HepG2 (cell line): ENCODE data around the gene C9orf50. TPM values are rescaled to one million over a fixed set of nuclear protein-coding genes. Genes with fewer than 3 reads are reported as not detected.

Source experiments
- ATAC-seq: fragments of 200-7000 bp; cut with Tn5 transposase; 3 replicates; pipeline ENCODE4 v1.9.1; 2020; ENCODE audit warnings: mild to moderate bottlenecking, moderate library complexity
- BruUV-seq: library from RNA; stranded (reverse); fragments of 400-500 nt; replicated peaks from 2 replicates; lab custom pipeline; 2021; lab: Mats Ljungman, UMichigan
- CTCF ChIA-PET: fragments of 300-600 bp; formaldehyde crosslinking; extraction: SDS; loops from one replicate; lab custom pipeline; 2021; ENCODE audit warnings: low total read pairs, inconsistent platforms, low intra/inter-chr PET ratio; lab: Yijun Ruan, JAX
- POLR2A ChIA-PET: fragments of 350-600 bp; sonication (Branson Sonifier 250); formaldehyde crosslinking; loops from one replicate; lab custom pipeline; 2020; ENCODE audit warnings: antibody characterized with exemption, inconsistent platforms; lab: Yijun Ruan, JAX
- DNase-seq: peaks from one replicate; pipeline ENCODE4 v3.0.0-alpha.2; 2015; ENCODE audit warnings: low spot score
- FAIRE-seq: peaks from 3 replicates; lab custom pipeline; 2011; peaks lifted over from hg19 to GRCh38; lab: Jason Lieb, UNC
- H2AFZ ChIP-seq: one replicate; pipeline ENCODE4 v1.6.1; 2011; ENCODE audit warnings: low read length, inconsistent platforms
- H3K27ac ChIP-seq: fragments of 300-600 bp; 3 replicates; pipeline ENCODE4 v1.8.0; 2011; ENCODE audit warnings: mixed run types, mild to moderate bottlenecking, mixed read lengths, low read length, inconsistent platforms; ENCODE audit not compliant: insufficient read depth; ENCODE audit errors: extremely low read length
- H3K27me3 ChIP-seq, 2 experiments: fragments of 200-600 bp in 1 of 2; 2 replicates in 1 of 2; 3 replicates in 1 of 2; pipeline versions ENCODE4 v1.6.0 to v1.8.0; 2011; ENCODE audit warnings: low read length in 2 of 2, mild to moderate bottlenecking in 2 of 2, moderate library complexity in 2 of 2, inconsistent platforms in 1 of 2; ENCODE audit not compliant: insufficient read depth in 2 of 2, control insufficient read depth in 1 of 2
- H3K36me3 ChIP-seq, 2 experiments: fragments of 200-600 bp in 1 of 2; replicated peaks in 1 of 2; 2 replicates in 1 of 2; 3 replicates in 1 of 2; pipeline versions ENCODE4 v1.5.1 to v1.8.0; 2011; ENCODE audit warnings: low read length in 2 of 2, inconsistent platforms in 1 of 2; ENCODE audit not compliant: insufficient read depth in 2 of 2, control insufficient read depth in 1 of 2
- H3K4me1 ChIP-seq: 2 replicates; pipeline ENCODE4 v1.5.1; 2012; ENCODE audit warnings: low read length, inconsistent platforms; ENCODE audit not compliant: insufficient read depth
- H3K4me2 ChIP-seq: 2 replicates; pipeline ENCODE4 v1.6.0; 2011; ENCODE audit warnings: low read depth, low read length, inconsistent platforms
- H3K4me3 ChIP-seq, 3 experiments: fragments of 200-600 bp in 1 of 3; sonication (generic), shearing (Covaris generic) in 1 of 3; replicated peaks in 1 of 3; 2 replicates each; pipeline ENCODE4 v1.5.1; 2011 to 2016; ENCODE audit warnings: low read length in 3 of 3, inconsistent platforms in 2 of 3, low read depth in 2 of 3, mild to moderate bottlenecking in 2 of 3, control low read depth in 1 of 3, mixed read lengths in 1 of 3; ENCODE audit not compliant: insufficient read depth in 1 of 3
- H3K79me2 ChIP-seq: one replicate; pipeline ENCODE4 v1.6.1; 2011; ENCODE audit warnings: low read length, inconsistent platforms; ENCODE audit not compliant: insufficient read depth
- H3K9ac ChIP-seq: 2 replicates; pipeline ENCODE4 v1.6.0; 2011; ENCODE audit warnings: mild to moderate bottlenecking, low read depth, low read length, inconsistent platforms; ENCODE audit not compliant: insufficient read depth
- H3K9me3 ChIP-seq: 2 replicates; pipeline ENCODE4 v1.5.1; 2012; ENCODE audit warnings: mild to moderate bottlenecking, low read length
- H4K20me1 ChIP-seq: 2 replicates; pipeline ENCODE4 v1.6.0; 2011; ENCODE audit warnings: inconsistent platforms, mild to moderate bottlenecking, low read length, moderate library complexity; ENCODE audit not compliant: insufficient read depth
- HCFC1 ChIP-seq: fragments of 150-350 bp; IDR thresholded peaks from 2 replicates; pipeline ENCODE4 v1.6.1; 2014; ENCODE audit warnings: low read depth, low read length
- MBD4 ChIP-seq: IDR thresholded peaks from 2 replicates; pipeline ENCODE4 v1.6.1; 2012; ENCODE audit warnings: low read length, inconsistent platforms, borderline replicate concordance
- MED13 ChIP-seq: sonication (generic); formaldehyde crosslinking; IDR thresholded peaks from 2 replicates; pipeline ENCODE4 v1.5.0; 2020; ENCODE audit warnings: missing genetic modification reagents
- MIER3 ChIP-seq: IDR thresholded peaks from 2 replicates; pipeline ENCODE4 v1.6.1; 2016; ENCODE audit warnings: missing compliant biosample characterization, borderline replicate concordance
- NFATC3 ChIP-seq: sonication (generic); formaldehyde crosslinking; IDR thresholded peaks from 2 replicates; pipeline ENCODE4 v1.5.1; 2020; ENCODE audit warnings: mild to moderate bottlenecking, missing genetic modification reagents
- SP4 ChIP-seq: sonication (generic); formaldehyde crosslinking; IDR thresholded peaks from 2 replicates; pipeline ENCODE4 v1.8.1; 2023; ENCODE audit warnings: mild to moderate bottlenecking, missing genetic modification reagents
- STAT6 ChIP-seq: sonication (generic); formaldehyde crosslinking; IDR thresholded peaks from 2 replicates; pipeline ENCODE4 v1.4.0; 2020; ENCODE audit warnings: missing genetic modification reagents, mild to moderate bottlenecking, borderline replicate concordance
- TARDBP ChIP-seq: sonication (generic); formaldehyde crosslinking; IDR thresholded peaks from 2 replicates; pipeline ENCODE4 v1.8.0; 2022; ENCODE audit warnings: mild to moderate bottlenecking, missing genetic modification reagents
- TGIF2 ChIP-seq: IDR thresholded peaks from 2 replicates; pipeline ENCODE4 v1.6.1; 2016; ENCODE audit warnings: control low read depth, missing compliant biosample characterization
- ZNF557 ChIP-seq: sonication (generic); formaldehyde crosslinking; IDR thresholded peaks from 2 replicates; pipeline ENCODE4 v1.4.0; 2020; ENCODE audit warnings: missing genetic modification reagents
- ZNF570 ChIP-seq: sonication (generic); formaldehyde crosslinking; IDR thresholded peaks from 2 replicates; pipeline ENCODE4 v1.4.0; 2020; ENCODE audit warnings: mild to moderate bottlenecking, missing genetic modification reagents, borderline replicate concordance
- ZNF589 ChIP-seq: sonication (generic); formaldehyde crosslinking; conservative IDR thresholded peaks from 2 replicates; pipeline ENCODE4 v1.8.0; 2022; ENCODE audit warnings: mild to moderate bottlenecking, moderate library complexity, missing genetic modification reagents
- ZNF670 ChIP-seq: sonication (generic); formaldehyde crosslinking; IDR thresholded peaks from 2 replicates; pipeline ENCODE4 v1.8.0; 2022; ENCODE audit warnings: mild to moderate bottlenecking, missing genetic modification reagents, borderline replicate concordance
- WGBS: methylation state at CpG from one replicate; pipeline ENCODE4 v1.1.6; 2017; ENCODE audit warnings: low lambda C conversion rate; 5-methylcytosine and 5-hydroxymethylcytosine counted together
- in situ Hi-C: cut with HindIII; loops from 2 replicates; pipeline ENCODE4 v1.10.0; 2017; ENCODE audit warnings: low pct_unique_long_range_greater_than_20kb; ENCODE audit not compliant: extremely low pct_ligation_motif_present
- intact Hi-C: fragments of 100-400 bp; cut with micrococcal nuclease; formaldehyde crosslinking; loops from one replicate; pipeline ENCODE4 v1.10.0; 2022; ENCODE audit not compliant: unreplicated experiment
- polyA plus RNA-seq, 8 experiments: library from polyadenylated mRNA; depleted of rRNA in 3 of 8; stranded (reverse) in 7 of 8; unstranded in 1 of 8; fragments of >200 nt; fragmentation: Illumina TruSeq in 4 of 8; extraction: Trizol in 4 of 8; gene quantifications; 2 replicates each; pipeline versions ENCODE4 v1.2.1 to v1.2.3, GENCODE V29; 2011 to 2016; ENCODE audit warnings: low read depth in 4 of 8, missing spikeins in 1 of 8, mixed read lengths in 1 of 8; ENCODE audit not compliant: insufficient read depth in 1 of 8
- total RNA-seq, 5 experiments: library from RNA; depleted of rRNA; stranded (reverse); fragments of >200 nt; fragmentation: Illumina TruSeq; extraction: Trizol; gene quantifications; 2 replicates each; pipeline ENCODE4 v1.2.3, GENCODE V29; 2016; ENCODE audit warnings: low read depth in 1 of 5
- TF ChIP-seq, protein P1 (sequence below): sonication (generic); formaldehyde crosslinking; IDR thresholded peaks from 2 replicates; pipeline ENCODE4 v1.4.0; 2020; ENCODE audit warnings: missing genetic modification reagents, borderline replicate concordance

The C9orf50 gene
- total and polyA plus RNA-seq, 2 of the 13 experiments (the other 11 are each of a cell fraction or from before 2014, with no cell fraction given): not detected

GRCh38 chr9:129654554-129655040 is 33.7 kb upstream of the C9orf50 start (continued):
- TF ChIP-seq, protein P1, sequence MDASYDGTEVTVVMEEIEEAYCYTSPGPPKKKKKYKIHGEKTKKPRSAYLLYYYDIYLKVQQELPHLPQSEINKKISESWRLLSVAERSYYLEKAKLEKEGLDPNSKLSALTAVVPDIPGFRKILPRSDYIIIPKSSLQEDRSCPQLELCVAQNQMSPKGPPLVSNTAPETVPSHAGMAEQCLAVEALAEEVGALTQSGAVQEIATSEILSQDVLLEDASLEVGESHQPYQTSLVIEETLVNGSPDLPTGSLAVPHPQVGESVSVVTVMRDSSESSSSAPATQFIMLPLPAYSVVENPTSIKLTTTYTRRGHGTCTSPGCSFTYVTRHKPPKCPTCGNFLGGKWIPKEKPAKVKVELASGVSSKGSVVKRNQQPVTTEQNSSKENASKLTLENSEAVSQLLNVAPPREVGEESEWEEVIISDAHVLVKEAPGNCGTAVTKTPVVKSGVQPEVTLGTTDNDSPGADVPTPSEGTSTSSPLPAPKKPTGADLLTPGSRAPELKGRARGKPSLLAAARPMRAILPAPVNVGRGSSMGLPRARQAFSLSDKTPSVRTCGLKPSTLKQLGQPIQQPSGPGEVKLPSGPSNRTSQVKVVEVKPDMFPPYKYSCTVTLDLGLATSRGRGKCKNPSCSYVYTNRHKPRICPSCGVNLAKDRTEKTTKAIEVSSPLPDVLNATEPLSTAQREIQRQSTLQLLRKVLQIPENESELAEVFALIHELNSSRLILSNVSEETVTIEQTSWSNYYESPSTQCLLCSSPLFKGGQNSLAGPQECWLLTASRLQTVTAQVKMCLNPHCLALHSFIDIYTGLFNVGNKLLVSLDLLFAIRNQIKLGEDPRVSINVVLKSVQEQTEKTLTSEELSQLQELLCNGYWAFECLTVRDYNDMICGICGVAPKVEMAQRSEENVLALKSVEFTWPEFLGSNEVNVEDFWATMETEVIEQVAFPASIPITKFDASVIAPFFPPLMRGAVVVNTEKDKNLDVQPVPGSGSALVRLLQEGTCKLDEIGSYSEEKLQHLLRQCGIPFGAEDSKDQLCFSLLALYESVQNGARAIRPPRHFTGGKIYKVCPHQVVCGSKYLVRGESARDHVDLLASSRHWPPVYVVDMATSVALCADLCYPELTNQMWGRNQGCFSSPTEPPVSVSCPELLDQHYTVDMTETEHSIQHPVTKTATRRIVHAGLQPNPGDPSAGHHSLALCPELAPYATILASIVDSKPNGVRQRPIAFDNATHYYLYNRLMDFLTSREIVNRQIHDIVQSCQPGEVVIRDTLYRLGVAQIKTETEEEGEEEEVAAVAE: no peak
- TF ChIP-seq ZNF570 (CRISPR knock-in tag) (no peak), MED13 (CRISPR knock-in tag) (no peak), MIER3 (CRISPR knock-in tag) (no peak), HCFC1 (no peak)

DNA sequence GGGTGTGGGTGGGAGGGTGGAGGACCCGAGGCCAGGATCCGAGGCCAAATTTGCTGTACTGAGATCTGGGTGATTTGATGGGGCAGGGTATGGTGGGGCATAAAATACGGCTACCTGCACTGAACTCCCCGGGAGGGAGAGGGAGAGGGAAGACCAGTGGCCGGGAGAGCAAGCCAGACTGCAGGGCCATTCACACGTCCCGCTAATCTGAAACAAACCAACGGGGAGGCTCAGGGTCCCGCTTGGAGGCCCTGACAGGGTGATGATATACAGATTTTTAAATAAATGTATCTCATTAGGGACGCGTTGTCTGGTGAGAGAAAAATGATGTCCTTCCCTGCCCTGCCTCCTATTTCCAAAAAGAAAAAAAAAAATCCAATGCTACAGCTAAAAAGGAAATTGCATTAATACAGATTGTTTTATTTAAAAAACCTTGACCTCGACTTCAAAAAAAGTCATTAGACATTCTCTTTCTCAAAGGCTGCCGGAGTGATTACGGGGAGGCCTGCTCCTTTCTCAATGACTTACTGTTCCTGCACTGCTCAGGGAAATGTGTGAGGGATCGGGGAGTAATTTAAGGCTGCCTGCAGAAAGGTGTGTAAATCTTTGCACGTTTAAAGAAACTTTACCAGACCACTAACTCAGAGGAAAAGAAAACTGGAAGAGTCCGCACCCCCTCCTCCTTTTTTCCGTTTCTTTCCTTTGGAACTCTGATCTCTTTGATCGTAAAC is 33.1 kb upstream of the C9orf50 start:
- Histone ChIP-seq H3K27me3 (peaks cover 11 to 41% of the 10 kb centered on the region in 2 experiments), H3K27ac (no peak overlapping the region), H3K36me3 (no peaks in the 10 kb centered on the region), H3K9ac (no peak overlapping the region), H2AFZ (no peak overlapping the region), H3K4me1 (peaks cover 13% of the 10 kb centered on the region), H4K20me1 (no peaks in the 10 kb centered on the region), H3K9me3 (no peaks in the 10 kb centered on the region), H3K4me3 (no peak overlapping the region), H3K4me2 (no peak overlapping the region), H3K79me2 (no peaks in the 10 kb centered on the region)
- no peak for TF ChIP-seq TGIF2 (CRISPR knock-in tag)
- no peak for TF ChIP-seq TARDBP (CRISPR knock-in tag)
- no peak for TF ChIP-seq SP4
- no peak for TF ChIP-seq STAT6 (CRISPR knock-in tag)
- TF ChIP-seq NFATC3 (CRISPR knock-in tag): no peak
- no peak for TF ChIP-seq ZNF589 (CRISPR knock-in tag)
- TF ChIP-seq MBD4: no peak
- no peak for TF ChIP-seq ZNF670 (CRISPR knock-in tag)
- no peak for TF ChIP-seq ZNF557
- ChIA-PET CTCF (no interaction called here), POLR2A (no interaction called here)
- no peak for ATAC-seq
- BruUV-seq: no TSS peak
- intact Hi-C loops (no loop called here), in situ Hi-C loops (no loop called here)
- 23% methylated on average over 19 of the region's 19 CpGs for WGBS
- no peak for DNase-seq
- FAIRE-seq: no peak
